Stimulated activated CD8-positive, alpha-beta memory T cell treated with anti-CD3 and anti-CD28 coated beads, Interleukin-12 subunit alpha, Interleukin-12 subunit beta, amount 100 ng/mL, for 1 hour (primary cell): Measurements from ENCODE around the gene VRK3.

ENCODE experiments used
- DNase-seq: peaks from one replicate; pipeline ENCODE4 v3.0.0-alpha.2; 2020; ENCODE audit warnings: low read depth

Gene VRK3

DNA sequence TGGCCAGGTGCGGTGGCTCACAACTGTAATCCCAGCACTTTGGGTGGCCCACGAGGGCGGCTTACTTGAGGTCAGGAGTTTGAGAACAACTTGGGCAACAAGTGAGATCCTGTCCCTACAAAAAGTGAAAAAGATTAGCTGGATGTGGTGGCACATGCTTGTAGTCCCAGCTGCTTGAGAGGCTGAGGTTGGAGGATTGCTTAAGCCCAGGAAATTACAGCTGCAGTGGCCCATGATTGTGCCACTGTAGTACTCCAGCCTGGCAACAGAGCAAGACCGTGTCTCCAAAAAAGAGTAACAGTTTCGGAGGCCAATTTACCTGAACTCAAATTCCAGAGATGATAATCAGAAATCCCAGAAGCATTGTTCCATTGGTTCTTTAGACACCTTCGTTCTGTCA, 5.1 kb upstream of the VRK3 start:
- DNase-seq = no peak

DNA sequence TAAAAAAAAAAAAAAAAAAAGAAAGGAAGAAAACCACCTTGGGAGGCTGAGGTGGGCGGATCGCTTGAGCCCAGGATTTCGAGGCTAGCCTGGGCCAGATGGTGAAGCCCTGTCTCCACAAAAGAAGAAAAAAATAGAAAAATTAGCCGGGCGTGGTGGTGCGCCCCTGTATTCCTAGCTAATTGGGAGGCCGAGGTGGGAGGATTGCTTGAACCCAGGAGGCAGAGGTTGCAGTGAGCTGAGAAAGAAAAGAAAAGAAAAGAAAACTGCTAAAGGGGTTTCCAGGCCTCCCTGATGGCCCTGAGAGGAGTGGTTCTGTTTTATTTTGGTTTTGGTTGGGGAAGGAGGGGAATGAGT, 1.4 kb upstream of the VRK3 start:
- DNase-seq = no peak

DNA sequence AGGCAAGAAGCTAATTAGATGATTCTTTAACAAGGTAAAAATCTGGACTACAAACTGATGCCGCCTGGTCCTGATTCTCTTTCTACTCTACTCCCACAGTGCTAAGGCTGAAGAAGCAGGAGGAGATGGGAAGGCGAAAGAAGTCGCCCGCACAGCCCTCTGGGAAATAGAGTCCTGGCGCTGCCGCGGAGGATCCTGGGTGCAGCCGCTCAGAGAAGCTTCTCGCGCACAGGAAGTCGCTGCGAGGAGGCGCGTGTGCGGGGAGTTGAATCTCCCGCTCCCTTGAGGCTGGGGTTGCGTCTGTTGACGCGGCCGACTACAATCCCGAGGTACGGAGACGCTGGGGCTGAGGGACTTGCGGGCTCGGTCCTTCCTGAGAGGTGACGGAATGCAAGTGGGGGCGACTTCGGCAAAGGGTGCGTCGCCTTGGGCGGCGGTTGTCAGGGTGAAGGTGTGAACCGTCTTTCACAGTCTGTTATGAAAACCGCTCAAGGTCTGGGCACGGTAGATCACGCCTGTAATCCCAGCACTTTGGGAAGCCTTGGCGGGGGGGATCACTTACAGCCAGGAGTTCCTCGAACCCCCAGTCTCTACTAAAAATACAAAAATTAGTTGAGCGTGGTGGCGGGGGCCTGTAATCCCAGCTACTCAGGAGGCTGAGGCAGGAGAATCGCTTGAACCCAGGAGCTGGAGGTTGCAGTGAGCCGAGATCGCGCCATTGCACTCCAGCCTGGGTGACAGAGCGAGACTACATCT, 800 bp upstream of the VRK3 start, which contains the start of gene ZNF473:
TSS of gene ZNF473 (plus strand) at position 212 of the 756 bp plus-strand sequence. CDS start 5,078 bp downstream, outside the sequence.
- DNase-seq = peak; percentile 84

DNA sequence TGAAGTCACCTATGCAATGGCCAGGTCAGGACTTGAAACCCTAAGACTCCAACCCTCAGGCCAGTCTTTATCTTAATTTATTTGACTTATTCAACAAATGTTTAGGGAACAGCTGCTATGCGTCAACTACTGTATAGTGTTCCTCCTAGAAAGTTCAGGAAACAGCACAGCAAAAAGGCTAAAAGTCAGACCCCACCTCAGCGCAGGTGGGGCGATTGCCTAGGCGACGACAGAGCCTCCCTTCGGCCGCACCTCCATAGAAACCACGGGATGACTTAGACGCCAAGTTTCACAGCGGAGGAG, 502 bp downstream of the VRK3 start:
- DNase-seq = no peak

DNA sequence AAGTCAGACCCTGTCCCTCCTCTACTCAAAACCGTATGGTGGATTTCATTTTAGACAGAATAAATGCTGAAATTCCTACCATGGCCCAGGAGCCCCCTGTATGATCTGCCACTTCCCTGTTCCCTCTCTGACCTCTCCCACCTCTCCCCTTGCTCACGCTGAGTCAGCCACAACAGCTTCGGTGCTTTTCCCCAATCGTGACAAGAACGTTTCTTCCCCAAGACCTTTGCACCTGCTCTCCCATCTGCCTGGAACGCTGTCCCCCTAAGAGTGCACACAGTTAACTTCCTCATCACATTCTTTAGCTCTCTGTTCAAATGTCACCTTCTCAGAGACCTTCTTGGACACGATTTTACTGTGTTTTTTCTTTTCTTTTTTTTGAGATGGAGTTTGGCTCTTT, 2.3 kb downstream of the VRK3 start:
- no peak for DNase-seq

DNA sequence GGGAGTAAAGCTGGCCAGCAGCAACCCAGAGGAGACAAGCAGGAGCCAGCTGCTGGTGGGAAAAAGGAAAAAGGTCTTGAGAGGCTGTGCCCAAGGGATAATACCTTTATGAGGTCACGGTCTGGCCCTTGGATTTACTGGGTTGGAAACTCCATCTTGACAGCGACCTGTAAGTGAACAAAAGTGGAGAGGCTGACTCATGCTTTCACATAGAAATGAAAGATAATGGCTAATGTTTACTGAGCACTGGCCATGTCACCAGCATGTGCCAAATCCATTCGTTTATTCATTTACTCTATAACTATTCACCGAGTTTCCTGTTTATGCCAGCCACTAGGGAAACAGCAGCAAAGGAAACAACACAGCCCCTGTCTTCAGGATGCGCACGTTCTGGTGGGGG, 4.7 kb downstream of the VRK3 start:
- DNase-seq = no peak

DNA sequence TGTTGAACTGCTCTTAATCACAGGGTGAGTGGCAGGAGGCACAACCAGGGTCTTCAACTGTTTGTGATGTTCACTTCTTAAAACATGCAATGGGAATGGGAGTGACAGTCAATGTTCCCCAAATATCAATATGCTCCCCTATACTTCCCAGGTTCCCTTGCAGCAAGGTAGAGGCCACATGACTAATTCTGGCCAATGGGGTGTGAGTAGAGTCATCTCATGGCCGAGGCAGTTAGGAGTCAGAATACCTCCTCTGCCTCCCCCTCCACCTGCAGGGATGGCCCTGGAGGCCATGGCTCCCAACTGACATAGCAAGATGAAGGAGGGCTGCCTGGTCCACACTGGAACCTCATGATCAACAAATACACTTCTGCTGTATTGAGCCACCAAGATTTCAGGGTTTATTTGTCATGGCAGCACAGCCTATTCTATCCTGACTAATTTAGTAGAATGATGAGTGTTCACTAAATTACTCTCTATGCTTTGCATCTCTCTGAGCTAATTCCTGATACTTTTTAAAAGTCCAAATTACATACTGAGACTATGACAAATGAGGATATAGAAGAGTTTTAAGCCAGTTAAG, 8.9 kb downstream of the VRK3 start:
- DNase-seq = no peak

DNA sequence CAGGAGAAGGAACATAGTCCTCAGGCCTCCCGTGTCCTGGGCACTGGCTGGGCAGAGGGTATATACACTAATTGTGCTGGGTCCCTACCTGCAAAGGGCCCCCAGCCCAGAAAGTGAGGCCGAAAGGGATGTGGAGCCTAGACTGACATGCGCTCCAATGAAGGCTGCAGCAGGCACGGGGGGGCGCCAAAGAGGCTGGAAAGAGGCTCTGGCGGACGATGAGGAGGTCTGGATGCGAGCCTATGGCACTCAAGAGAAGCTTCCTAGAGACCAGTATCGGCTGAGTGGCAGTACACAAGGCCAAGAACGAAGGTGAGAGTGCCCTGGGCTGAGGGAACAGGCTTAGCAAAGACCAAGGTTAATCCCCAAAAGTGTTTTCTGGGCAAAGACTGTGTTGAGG, 16.6 kb downstream of the VRK3 start:
- no peak for DNase-seq

DNA sequence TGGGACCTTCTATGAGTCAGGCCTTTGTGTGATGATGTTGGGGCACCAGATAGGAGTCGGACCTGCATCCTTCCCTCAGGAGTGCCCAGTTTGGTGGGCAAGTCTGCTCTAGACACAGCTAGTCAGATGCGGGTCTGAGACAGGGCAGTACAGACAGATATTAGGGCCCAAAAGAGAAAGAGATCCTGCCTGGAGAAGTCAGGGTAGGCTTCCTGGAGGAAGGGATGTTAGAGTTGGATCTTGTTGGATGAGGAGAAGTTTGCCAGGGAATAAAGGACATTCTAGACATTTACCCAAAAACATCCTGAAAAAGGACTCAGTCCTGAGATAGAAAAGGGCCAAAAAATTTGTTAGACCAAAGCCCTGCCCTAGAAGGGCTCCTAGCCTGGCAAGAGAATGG, 17.2 kb downstream of the VRK3 start:
- no peak for DNase-seq

DNA sequence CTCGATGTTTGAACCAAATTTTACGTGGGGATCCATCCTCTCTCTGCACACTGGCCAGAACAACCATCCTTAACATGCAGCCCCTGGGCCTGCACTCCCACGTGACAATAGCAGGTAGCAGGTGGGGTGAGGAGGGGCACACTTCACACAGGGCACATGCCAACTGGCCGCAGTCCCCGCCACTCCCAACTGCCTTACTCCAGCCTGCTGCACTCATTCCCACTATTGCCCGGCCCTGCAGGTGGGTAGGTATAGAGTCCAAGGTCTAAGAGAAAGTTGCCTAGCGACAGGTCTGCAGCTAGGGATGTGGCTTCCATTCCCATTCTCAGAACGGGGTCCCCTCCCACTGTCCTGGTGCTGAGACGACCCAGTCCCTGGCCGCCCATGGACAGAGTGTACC, 18.0 kb downstream of the VRK3 start:
- no peak for DNase-seq

DNA sequence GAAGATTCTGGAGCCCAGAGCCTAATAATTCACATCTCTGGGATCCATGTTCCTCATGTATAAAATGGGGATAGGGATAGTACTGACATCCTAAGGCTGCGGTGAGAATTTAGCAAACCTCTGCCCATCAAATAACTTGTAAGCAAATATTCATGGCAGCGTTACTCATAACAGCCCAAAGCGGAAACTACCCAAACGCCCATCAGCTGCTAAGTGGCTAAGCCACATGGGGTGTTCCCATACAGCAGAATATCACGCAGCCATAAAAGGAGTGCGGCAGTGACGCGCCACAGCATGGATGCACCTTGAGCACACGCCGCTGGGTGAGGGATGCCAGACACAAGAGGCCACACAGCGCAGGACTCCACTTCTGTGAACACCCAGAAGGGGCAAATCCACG, 19.7 kb downstream of the VRK3 start:
- DNase-seq = no peak

DNA sequence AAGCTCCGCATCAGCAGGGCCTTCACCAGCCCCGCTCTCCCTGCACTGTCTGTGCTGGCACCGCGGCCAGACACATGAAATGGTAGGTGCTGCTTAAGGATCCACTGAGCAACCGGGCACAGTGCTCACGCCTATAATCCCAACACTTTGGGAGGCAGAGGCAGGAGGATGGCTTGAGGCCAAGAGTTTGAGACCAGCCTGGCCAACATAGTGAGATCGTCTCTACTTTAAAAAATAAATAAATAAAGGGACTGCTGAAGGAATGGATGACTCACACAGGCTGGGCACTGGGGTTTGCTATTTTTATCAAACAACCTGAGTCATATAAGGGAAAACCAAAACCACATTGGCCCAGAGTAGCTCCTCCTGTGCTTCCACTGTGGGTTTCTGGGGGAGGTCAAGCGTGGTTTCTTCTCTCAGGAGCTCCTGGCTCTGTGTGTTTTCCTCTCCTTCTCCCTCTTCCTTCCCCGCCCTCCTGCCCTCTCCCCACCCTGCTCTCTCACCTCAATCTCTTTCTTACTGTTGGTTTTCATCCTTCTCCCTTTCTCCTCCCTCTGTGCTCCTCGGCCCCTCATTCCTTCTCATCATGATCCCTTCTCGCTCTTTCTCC, 21.3 kb downstream of the VRK3 start:
- peak; percentile 30 for DNase-seq

DNA sequence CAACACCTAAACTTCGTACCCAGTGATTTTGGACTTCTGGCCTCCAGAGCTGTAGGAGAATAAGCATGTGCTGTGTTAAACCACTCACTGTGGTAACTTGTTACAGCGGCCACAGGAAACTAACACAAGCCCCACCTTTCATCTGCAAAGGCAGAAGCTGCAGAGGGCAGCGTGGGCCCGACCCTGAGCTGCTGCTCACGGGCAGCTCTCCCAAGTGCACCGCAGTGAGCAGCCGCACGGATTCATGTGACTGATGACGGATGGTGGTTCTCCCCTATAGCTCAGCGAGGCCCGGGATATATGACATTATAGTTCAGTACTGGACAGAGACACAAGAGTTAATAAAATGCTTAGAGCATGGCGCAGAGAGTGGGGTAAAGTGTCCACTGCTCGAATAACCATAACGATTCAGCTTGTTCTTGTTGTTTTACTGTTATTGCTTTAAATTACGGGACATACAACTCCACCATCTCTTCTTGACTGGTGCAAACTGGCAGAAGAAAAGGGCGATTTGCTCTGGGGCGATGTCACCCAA, 21.9 kb downstream of the VRK3 start:
- no peak for DNase-seq

DNA sequence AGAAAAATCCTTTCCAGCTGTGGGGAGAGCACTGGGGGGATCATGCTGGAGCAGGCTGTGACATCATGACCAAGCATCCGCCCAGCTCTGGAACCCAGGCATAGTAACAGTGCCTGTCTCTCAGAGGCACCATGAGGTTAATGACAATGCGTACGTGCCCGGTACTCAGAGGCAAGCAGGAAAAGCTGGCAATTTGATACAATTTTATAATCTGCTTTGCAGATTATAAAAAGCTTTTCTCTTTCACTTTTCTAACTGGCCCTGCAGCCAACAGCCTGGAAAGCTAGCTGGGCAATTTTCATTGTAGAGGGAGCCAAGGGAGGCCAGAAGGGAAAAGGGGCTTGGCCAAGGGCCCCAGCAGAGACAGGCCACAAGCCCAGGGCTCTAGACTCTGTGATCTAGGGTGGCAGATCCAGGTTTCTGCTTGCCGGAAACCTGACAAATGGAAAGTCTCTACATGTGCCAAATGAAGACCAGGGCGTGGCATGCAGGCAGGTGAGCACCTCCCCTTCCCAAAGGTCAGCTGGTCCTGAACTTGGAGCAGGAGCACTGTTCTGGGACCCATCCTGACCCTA, 22.7 kb downstream of the VRK3 start:
- no peak for DNase-seq

DNA sequence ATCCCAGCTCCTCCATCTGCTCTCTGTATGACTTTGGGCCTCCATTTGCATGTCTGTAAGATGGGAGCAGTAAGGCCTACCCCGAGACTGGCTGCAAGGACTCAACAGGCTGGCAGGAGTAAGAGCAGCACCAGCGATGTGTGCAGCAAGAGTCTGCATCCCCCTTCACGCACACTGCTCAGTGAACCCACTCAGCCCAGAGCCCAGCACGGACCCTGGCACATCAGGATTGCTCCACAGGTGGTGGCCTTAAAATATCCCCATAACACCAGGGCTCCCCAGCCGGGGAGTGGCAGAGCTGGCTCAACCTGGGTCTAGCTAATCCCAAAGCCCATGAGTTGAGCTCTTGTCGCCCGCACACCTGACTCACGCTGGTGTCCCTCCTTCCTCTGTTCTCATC, 23.4 kb downstream of the VRK3 start:
- DNase-seq = no peak

DNA sequence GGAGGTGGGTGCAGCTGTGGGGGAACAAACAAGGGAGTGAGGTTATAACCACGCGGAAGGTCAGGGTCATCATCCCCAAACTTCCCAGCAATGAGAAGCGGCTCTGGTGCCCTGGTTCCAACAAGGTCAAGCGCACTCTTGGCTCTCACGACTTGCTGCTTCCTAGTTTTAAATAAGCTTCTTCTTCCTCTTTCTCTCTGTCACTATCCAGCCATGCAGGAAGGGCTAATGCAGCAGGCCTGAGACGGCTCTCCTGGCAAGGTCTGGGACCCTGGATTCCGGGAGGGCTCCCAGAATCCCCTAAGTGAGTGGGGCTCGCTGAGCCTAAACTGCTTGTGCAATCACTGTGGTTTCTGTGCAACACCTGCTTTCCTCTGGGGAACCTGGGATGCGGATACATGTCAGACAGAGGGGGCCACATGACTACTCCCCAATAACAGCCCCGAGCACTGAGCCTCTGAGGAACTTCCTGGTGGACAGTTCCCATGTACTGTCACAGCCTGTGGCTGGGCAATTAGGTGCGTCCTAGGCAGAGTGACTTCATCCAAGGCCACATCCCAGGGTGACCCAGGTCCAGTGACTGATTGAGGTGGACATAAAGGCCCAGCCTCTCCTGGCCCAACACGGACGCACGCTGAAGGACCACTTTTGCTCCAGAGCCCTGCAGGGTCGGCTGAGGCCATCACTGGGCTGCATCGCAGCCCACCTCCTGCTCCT, 24.2 kb downstream of the VRK3 start:
- DNase-seq = no peak

DNA sequence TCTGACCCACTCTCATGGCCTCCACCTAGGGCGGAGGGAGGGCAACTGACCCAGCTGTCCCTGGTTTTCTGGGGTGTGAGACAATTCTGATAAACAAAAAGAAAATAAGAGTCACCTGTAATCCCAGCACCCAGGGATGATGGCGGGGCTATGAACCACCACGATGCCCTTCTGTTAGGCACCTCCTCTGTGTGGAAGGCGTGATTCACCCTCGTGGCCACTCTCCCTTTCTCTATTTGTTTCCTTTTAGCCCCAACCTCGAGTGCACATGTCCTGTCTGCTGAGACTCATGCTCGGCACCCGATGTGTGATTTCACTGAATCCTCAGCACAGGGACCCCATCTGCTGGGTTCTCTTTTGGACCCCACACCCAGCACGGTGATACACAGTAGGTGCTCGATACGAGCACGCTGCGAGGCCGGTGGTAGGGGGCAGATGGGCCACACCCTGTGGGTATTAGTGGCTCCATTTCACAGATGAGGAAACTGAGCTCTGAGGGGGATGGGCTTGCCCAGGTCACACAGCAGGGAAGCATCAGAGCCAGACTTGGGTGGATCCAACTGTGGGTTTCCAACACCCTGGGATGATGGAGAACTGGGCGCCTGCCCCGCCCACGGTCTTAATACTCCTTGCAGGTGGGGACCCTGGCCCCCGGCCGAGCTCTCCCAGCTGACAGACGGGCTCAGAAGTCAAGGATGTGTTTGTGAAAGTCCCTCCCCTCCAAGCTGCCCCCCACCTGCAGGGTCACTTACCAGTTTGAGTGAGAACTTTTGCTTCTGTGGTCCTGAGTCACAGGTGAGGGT, 24.9 kb downstream of the VRK3 start:
- DNase-seq = no peak

DNA sequence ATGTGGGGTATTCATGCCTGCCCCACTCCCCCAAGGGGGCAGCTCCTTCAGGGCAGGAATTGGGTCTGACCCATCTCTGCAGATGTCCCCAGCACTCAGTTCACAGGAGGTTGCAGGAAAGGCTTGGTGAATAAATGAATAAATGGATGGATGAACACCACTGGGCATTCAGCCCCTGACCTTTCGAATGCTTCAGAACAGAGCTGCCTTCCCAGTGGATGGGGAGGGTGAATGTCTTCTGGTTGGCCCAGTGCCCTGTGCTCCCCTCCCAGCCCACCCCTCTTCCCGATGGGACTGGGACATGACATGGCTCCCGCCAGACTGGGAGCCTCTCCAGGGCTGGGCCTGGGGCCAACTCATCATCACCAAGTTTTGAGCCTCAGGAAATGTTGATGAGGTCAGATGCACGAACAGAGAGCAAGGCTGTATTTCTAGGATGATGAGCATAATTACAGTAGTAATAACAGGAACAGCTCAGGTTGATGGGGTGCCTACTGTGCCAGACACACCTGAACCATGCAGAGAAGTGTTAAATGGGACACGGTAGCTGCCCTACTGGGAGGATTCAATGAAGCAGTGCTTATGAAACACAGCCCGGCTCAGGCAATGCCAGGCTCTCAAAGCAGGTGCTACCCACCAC, 25.7 kb downstream of the VRK3 start:
- DNase-seq = no peak

DNA sequence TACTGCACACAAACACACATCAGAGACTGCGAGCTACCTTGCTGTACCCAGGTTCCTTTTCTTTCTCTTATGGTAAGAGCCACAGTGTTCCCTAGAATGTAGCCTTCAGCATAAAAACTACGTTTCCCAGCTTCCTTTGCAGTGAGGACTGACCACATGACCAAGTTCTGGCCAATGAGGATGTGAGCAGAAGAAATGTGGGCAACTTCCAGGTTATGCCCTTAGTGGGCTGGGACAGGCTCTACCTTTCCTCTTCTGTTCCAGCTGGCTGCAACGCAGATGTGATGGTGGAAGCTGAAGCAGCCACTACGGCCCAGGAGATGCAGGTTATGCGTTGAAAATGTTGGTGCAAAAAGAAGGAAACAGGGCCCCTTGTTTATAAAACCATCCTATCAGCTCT, 27.5 kb downstream of the VRK3 start:
- DNase-seq = no peak

DNA sequence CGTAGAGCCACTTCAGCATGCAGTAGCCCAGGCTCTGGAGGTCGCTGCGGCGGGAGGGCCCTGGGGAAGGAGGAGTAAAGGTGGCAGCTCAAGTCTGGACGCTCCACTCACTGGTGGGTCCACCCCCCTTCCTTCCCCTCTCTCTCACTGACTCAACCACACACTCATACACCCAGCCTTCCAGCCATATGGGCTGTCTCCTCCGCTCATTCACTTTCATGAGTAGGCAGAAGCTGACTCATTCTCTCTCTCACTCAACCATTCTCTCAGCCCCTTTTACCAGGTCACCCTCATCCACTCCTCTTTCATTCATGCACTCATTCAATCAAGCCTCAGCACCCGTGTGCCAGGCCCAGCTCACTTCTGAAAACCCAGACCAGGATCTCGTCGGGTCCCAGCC, 36.7 kb downstream of the VRK3 start:
- DNase-seq = no peak

DNA sequence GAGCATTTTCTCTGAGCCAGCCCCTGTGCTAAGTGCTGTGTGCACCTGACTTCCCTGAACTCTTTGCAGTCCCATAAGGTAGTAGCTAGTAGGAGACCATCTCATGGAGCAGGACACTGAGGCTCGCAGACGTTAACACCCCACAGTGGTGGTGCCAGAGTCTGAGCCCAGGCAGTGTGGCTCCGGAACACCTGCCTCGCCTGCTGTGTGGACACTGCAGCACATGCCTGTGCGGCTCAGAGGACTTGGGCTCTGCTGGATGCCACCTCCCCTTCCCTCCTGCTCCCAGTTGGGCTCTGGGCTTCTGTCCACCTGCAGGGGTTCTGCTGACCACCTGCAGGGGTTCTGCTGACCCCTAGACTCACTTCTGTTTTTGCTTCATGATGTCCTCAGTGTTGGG, 37.2 kb downstream of the VRK3 start:
- DNase-seq = no peak
